Astrocyte (in vitro differentiated cells and primary cell): Measurements from ENCODE around the gene ERC1. TPM values are rescaled to one million over a fixed set of nuclear protein-coding genes. Genes with fewer than 3 reads are reported as not detected.

Experiments used
- DNase-seq: peaks from one replicate; pipeline ENCODE4 v3.0.0-alpha.2; 2010; ENCODE audit warnings: low read depth
- FAIRE-seq: peaks from 2 replicates; lab custom pipeline; 2011; peaks lifted over from hg19 to GRCh38; lab: Jason Lieb, UNC
- H2AFZ ChIP-seq: 2 replicates; pipeline ENCODE4 v1.6.0; 2012; ENCODE audit warnings: low read depth, low read length, inconsistent platforms
- H3K27ac ChIP-seq: 2 replicates; pipeline ENCODE4 v1.5.1; 2011; ENCODE audit warnings: low read depth, low read length, inconsistent platforms
- H3K27me3 ChIP-seq: 2 replicates; pipeline ENCODE4 v1.6.0; 2011; ENCODE audit warnings: low read length, inconsistent platforms; ENCODE audit not compliant: insufficient read depth
- H3K36me3 ChIP-seq: 2 replicates; pipeline ENCODE4 v1.5.1; 2011; ENCODE audit warnings: low read length, inconsistent platforms; ENCODE audit not compliant: insufficient read depth
- H3K4me1 ChIP-seq: 2 replicates; pipeline ENCODE4 v1.5.1; 2011; ENCODE audit warnings: low read length, inconsistent platforms; ENCODE audit not compliant: insufficient read depth
- H3K4me2 ChIP-seq: 2 replicates; pipeline ENCODE4 v1.6.0; 2012; ENCODE audit warnings: low read length, inconsistent platforms
- H3K4me3 ChIP-seq: 2 replicates; pipeline ENCODE4 v1.5.1; 2011; ENCODE audit warnings: low read depth, mild to moderate bottlenecking, low read length, inconsistent platforms; ENCODE audit not compliant: insufficient read depth
- H3K79me2 ChIP-seq: 2 replicates; pipeline ENCODE4 v1.6.0; 2012; ENCODE audit warnings: mild to moderate bottlenecking, low read length, inconsistent platforms; ENCODE audit not compliant: insufficient read depth
- H3K9ac ChIP-seq: 2 replicates; pipeline ENCODE4 v1.6.0; 2012; ENCODE audit warnings: mild to moderate bottlenecking, low read length, inconsistent platforms
- H3K9me3 ChIP-seq: 2 replicates; pipeline ENCODE4 v1.5.1; 2012; ENCODE audit warnings: low read depth, mild to moderate bottlenecking, low read length, inconsistent platforms; ENCODE audit not compliant: insufficient read depth
- H4K20me1 ChIP-seq: 2 replicates; pipeline ENCODE4 v1.6.0; 2012; ENCODE audit warnings: low read length, inconsistent platforms; ENCODE audit not compliant: insufficient read depth
- H3K27ac Mint-ChIP-seq: one replicate; pipeline ENCODE4 v1.8.0; 2021; ENCODE audit warnings: mild to moderate bottlenecking, mixed read lengths; ENCODE audit not compliant: unreplicated experiment
- H3K27me3 Mint-ChIP-seq: one replicate; pipeline ENCODE4 v1.8.0; 2021; ENCODE audit warnings: low read depth, mixed read lengths; ENCODE audit not compliant: unreplicated experiment
- H3K36me3 Mint-ChIP-seq: one replicate; pipeline ENCODE4 v1.8.0; 2021; ENCODE audit warnings: low read depth, mixed read lengths; ENCODE audit not compliant: unreplicated experiment
- H3K4me1 Mint-ChIP-seq: one replicate; pipeline ENCODE4 v1.8.0; 2021; ENCODE audit warnings: low read depth, mixed read lengths; ENCODE audit not compliant: unreplicated experiment
- H3K4me3 Mint-ChIP-seq: one replicate; pipeline ENCODE4 v1.8.0; 2021; ENCODE audit warnings: mild to moderate bottlenecking, moderate library complexity, mixed read lengths; ENCODE audit not compliant: unreplicated experiment
- H3K9me3 Mint-ChIP-seq: one replicate; pipeline ENCODE4 v1.8.0; 2021; ENCODE audit warnings: mild to moderate bottlenecking, mixed read lengths; ENCODE audit not compliant: unreplicated experiment
- EZH2 ChIP-seq: IDR thresholded peaks from 2 replicates; pipeline ENCODE4 v1.6.1; 2012; ENCODE audit warnings: mild to moderate bottlenecking, low read length, inconsistent platforms; ENCODE audit not compliant: insufficient read depth
- total RNA-seq: library from RNA; stranded (reverse); gene quantifications from 2 replicates; pipeline ENCODE4 v1.2.1, GENCODE V29; 2021
- TF ChIP-seq, protein P1 (sequence below): IDR thresholded peaks from 2 replicates; pipeline ENCODE4 v1.5.1; 2011; ENCODE audit warnings: low read depth, mild to moderate bottlenecking, inconsistent platforms, low read length, moderate library complexity; ENCODE audit not compliant: insufficient read depth

The ERC1 gene
- total RNA-seq, 1 donor from 2014 or later, result 67.1 TPM

DNA sequence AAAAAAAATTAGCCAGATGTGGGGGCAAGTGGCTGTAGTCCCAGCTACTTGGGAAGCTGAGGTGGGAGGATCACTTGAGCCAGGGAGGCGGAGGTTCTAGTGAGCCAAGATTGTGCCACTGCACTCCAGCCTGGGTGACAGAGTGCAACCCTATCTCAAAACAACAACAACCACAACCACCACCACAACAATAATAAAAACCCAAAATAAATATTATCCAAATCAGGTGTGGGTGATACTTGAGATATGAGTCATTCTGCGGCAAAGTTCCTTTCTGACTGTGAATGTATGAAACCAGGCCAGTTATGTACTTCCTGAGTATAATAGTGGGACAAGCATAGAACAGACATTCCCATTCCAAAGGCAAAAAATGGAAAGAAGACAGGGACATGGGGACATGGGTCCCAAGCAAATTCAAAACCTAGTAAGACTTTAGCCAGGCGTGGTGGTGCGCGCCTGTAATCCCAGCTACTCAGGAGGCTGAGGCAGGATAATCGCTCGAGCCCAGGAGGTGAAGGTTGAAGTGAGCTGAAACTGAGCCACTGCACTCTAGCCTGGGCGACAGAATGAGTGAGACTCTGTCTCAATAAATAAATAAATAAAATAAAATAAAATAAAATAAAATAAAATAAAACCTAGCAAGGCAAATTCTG, 9.7 kb upstream of the ERC1 start:
- peaks cover 15% of the 10 kb centered on the region for H4K20me1 ChIP-seq
- H3K27ac ChIP-seq, result no peak overlapping the region
- H3K4me1 Mint-ChIP-seq, result peaks cover 4% of the 10 kb centered on the region
- H3K4me3 Mint-ChIP-seq, result no peak overlapping the region
- H3K4me3 ChIP-seq, result no peak overlapping the region
- H3K4me2 ChIP-seq, result peak overlapping the region; percentile 37
- no peak for FAIRE-seq
- H3K9me3 Mint-ChIP-seq, result no peaks in the 10 kb centered on the region
- DNase-seq, result peak; percentile 58
- TF ChIP-seq EZH2, result no peak
- TF ChIP-seq, protein P1, sequence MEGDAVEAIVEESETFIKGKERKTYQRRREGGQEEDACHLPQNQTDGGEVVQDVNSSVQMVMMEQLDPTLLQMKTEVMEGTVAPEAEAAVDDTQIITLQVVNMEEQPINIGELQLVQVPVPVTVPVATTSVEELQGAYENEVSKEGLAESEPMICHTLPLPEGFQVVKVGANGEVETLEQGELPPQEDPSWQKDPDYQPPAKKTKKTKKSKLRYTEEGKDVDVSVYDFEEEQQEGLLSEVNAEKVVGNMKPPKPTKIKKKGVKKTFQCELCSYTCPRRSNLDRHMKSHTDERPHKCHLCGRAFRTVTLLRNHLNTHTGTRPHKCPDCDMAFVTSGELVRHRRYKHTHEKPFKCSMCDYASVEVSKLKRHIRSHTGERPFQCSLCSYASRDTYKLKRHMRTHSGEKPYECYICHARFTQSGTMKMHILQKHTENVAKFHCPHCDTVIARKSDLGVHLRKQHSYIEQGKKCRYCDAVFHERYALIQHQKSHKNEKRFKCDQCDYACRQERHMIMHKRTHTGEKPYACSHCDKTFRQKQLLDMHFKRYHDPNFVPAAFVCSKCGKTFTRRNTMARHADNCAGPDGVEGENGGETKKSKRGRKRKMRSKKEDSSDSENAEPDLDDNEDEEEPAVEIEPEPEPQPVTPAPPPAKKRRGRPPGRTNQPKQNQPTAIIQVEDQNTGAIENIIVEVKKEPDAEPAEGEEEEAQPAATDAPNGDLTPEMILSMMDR, result no peak
- H2AFZ ChIP-seq, result no peak overlapping the region
- H3K27ac Mint-ChIP-seq, result no peak overlapping the region
- no peaks in the 10 kb centered on the region for H3K36me3 ChIP-seq
- no peaks in the 10 kb centered on the region for H3K27me3 Mint-ChIP-seq
- H3K9ac ChIP-seq, result no peak overlapping the region
- no peaks in the 10 kb centered on the region for H3K9me3 ChIP-seq
- H3K27me3 ChIP-seq, result peaks cover 13% of the 10 kb centered on the region
- no peaks in the 10 kb centered on the region for H3K79me2 ChIP-seq
- H3K36me3 Mint-ChIP-seq, result peaks cover 7% of the 10 kb centered on the region
- H3K4me1 ChIP-seq, result peaks cover 9% of the 10 kb centered on the region

DNA sequence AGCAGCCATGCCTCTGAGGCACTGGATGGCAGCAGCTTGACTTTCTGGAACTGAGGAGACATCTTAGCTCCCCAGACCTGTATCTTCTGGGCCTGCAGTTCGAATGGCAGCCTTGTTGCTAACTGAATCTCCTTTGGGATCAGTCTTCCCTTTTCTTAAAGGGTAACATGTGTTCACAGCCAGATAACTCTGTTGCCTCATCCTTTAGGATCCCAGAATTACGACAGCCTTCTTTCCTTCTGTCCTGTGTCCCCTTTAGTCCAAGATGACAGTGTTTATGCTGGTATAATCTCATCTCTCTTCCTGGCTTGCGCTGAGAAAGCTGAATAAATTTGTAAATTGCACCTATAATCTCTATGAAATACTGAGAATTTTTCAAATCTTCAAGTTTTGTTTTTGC, 9.1 kb upstream of the ERC1 start:
- TF ChIP-seq, protein P1, result no peak
- no peak for TF ChIP-seq EZH2
- Histone ChIP-seq H3K4me1 (peaks cover 9% of the 10 kb centered on the region), H3K27me3 (peaks cover 13% of the 10 kb centered on the region), H4K20me1 (peaks cover 15% of the 10 kb centered on the region), H3K79me2 (no peaks in the 10 kb centered on the region), H3K9ac (no peak overlapping the region), H3K27ac (no peak overlapping the region), H3K36me3 (no peaks in the 10 kb centered on the region), H3K4me2 (no peak overlapping the region), H3K4me3 (no peak overlapping the region), H3K9me3 (no peaks in the 10 kb centered on the region), H2AFZ (no peak overlapping the region)
- DNase-seq (no peak), FAIRE-seq (no peak)
- H3K4me3 Mint-ChIP-seq, result no peak overlapping the region
- H3K27me3 Mint-ChIP-seq, result no peaks in the 10 kb centered on the region
- no peak overlapping the region for H3K27ac Mint-ChIP-seq
- H3K9me3 Mint-ChIP-seq, result no peaks in the 10 kb centered on the region
- peaks cover 4% of the 10 kb centered on the region for H3K4me1 Mint-ChIP-seq
- peaks cover 10% of the 10 kb centered on the region for H3K36me3 Mint-ChIP-seq

DNA sequence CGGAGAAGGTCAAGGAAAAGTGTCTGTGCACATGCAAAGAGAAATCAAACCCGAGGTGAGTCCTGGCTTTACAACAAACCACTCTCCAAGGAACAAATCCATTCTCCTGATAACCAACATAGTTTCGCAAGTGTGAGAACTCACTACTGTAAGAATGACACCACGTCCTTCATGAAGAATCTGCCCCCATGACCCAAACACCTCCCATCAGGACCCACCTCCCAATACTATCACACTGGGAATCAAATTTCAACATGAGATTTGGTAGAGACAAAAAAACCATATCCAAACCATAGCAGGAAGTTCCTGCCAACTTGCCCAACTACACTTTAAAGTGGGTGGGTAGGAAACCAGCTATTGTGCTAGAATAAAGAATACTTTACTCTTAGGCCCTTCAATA, 2.4 kb upstream of the ERC1 start:
- peaks cover 18% of the 10 kb centered on the region for H3K4me1 ChIP-seq
- H3K9me3 ChIP-seq, result no peaks in the 10 kb centered on the region
- no peak overlapping the region for H3K27ac ChIP-seq
- DNase-seq, result no peak
- H3K36me3 ChIP-seq, result no peaks in the 10 kb centered on the region
- H3K4me3 ChIP-seq, result no peak overlapping the region
- no peak overlapping the region for H3K4me2 ChIP-seq
- no peak overlapping the region for H3K9ac ChIP-seq
- Mint-ChIP-seq H3K27ac (peak overlapping the region; percentile 44), H3K4me1 (peaks cover 25% of the 10 kb centered on the region), H3K4me3 (peak overlapping the region; percentile 85), H3K36me3 (peaks cover 3% of the 10 kb centered on the region), H3K9me3 (no peaks in the 10 kb centered on the region), H3K27me3 (no peaks in the 10 kb centered on the region)
- peaks cover 12% of the 10 kb centered on the region for H4K20me1 ChIP-seq
- H3K79me2 ChIP-seq, result peaks cover 19% of the 10 kb centered on the region
- no peak overlapping the region for H2AFZ ChIP-seq
- H3K27me3 ChIP-seq, result no peaks in the 10 kb centered on the region
- TF ChIP-seq, protein P1, result no peak
- TF ChIP-seq EZH2, result no peak
- no peak for FAIRE-seq
